ENCODE results near the gene EXOSC2. TPM values are rescaled to one million over a fixed set of nuclear protein-coding genes. Genes with fewer than 3 reads are reported as not detected.

EXOSC2 gene
- total and polyA plus RNA-seq, 2 of the 4 experiments (the other 2 are of a cell fraction) = 27.0 to 48.6 TPM

DNA sequence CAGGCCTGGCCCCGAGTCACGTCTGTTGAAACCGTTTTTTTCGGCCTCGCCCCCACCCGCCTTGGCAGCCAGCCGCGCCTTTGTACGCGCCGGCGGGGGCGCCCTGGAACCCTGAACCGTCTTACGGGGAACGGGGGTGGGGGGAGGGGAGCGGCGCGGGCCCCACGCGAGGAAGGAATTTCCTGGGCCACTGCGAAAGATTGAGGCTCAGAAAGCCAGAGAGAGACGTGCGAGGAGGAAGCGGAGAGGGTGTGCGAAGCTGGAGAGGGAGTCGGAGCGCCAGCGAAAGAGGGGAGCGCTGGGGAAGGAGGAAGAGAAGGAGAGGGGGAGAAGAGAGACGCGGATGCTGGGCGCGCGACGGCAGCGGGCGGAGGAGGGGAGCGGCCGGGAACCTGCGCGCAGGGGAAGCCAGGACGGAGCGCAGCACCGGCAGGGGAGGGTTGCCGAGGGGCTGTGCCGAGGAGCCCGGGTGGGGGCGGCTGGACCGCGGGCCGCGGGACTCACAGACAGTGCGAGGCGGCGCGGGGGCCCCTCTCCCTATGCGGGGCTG lies 33.8 kb upstream of the EXOSC2 start:
- Histone ChIP-seq H2AFZ (replicated peaks; ENCODE audit: low read length, poor library complexity) (peak overlapping the region; percentile 77), H3K56ac (ENCODE audit: extremely low read depth, insufficient read depth, low read length) (no peak overlapping the region), H2AK5ac (ENCODE audit: low read depth, low read length) (no peak overlapping the region), H3K4ac (ENCODE audit: low read depth, low read length) (no peak overlapping the region), H2BK20ac (ENCODE audit: low read depth, low read length) (no peak overlapping the region), H3K9me1 (ENCODE audit: insufficient read depth, low read length) (no peaks in the 10 kb centered on the region), H3K27me3 (ENCODE audit: control insufficient read depth, insufficient read depth, low read length) (peaks cover 97% of the 10 kb centered on the region), H4K8ac (ENCODE audit: low read depth in 2 of 2, low read length in 2 of 2) (no peak overlapping the region), H2BK120ac (ENCODE audit: low read depth, low read length) (no peak overlapping the region), H2AK9ac (replicated peaks; ENCODE audit: low read depth, low read length, poor library complexity) (no peak overlapping the region), H3K9ac (ENCODE audit: low read depth, low read length) (no peak overlapping the region), H4K91ac (ENCODE audit: insufficient read depth, low read depth, low read length) (no peak overlapping the region), H3K4me1 (ENCODE audit: control insufficient read depth, insufficient read depth, low read length) (no peaks in the 10 kb centered on the region; the same call in 1 of the 2 replicates), H3K36me3 (ENCODE audit: control insufficient read depth, insufficient read depth, low read length) (no peaks in the 10 kb centered on the region), H2BK5ac (ENCODE audit: low read depth, low read length, poor library complexity, severe bottlenecking) (no peak overlapping the region), H3K14ac (replicated peaks; ENCODE audit: low read depth, low read length) (no peak overlapping the region), H3K79me1 (ENCODE audit: low read depth in 1 of 2, low read length in 2 of 2) (no peaks in the 10 kb centered on the region), H3K27ac (ENCODE audit: insufficient read depth, low read length) (no peak overlapping the region), H4K5ac (ENCODE audit: low read depth, low read length) (no peak overlapping the region), H3K18ac (ENCODE audit: low read depth, low read length) (no peak overlapping the region), H3K4me2 (ENCODE audit: low read depth, low read length) (no peak overlapping the region), H3K9me3 (ENCODE audit: control insufficient read depth, insufficient read depth, low read length) (peaks cover 7% of the 10 kb centered on the region; the same call in 1 of the 2 replicates), H3K4me3 (ENCODE audit: insufficient read depth, low read depth, low read length) (no peak overlapping the region), H2BK15ac (ENCODE audit: low read depth, low read length) (no peak overlapping the region), H3K23ac (ENCODE audit: low read depth, low read length) (no peak overlapping the region), H4K20me1 (ENCODE audit: insufficient read depth, low read length) (0 out of 2 replicates have a peak, but pooled peaks cover 3% of the 10 kb centered on the region)
- TF ChIP-seq RCOR1 (IDR thresholded peaks at IDR 0.05; ENCODE audit: insufficient replicate concordance, low read length) (no peak), POLR2A (IDR thresholded peaks at IDR 0.05; ENCODE audit: low read depth, low read length) (no peak), RFX5 (IDR thresholded peaks at IDR 0.05; ENCODE audit: low read depth, low read length) (no peak), MXI1 (IDR thresholded peaks at IDR 0.05; ENCODE audit: borderline replicate concordance, low read depth, low read length) (no peak), SMC3 (IDR thresholded peaks at IDR 0.05; ENCODE audit: low read depth, low read length) (no peak), NFE2L2 (IDR thresholded peaks at IDR 0.05; ENCODE audit: low read depth, low read length) (no peak), USF2 (IDR thresholded peaks at IDR 0.05; ENCODE audit: low read depth, low read length) (no peak), FOS (IDR thresholded peaks at IDR 0.05; ENCODE audit: low read depth, low read length) (no peak), MAZ (IDR thresholded peaks at IDR 0.05; ENCODE audit: borderline replicate concordance, low read depth, low read length) (no peak), BHLHE40 (IDR thresholded peaks at IDR 0.05; ENCODE audit: low read depth, low read length) (no peak), MAFK (IDR thresholded peaks at IDR 0.05; ENCODE audit: low read depth, low read length) (no peak), RAD21 (IDR thresholded peaks at IDR 0.05; ENCODE audit: low read length) (no peak), CHD1 (IDR thresholded peaks at IDR 0.05; ENCODE audit: low read depth, low read length) (no peak), CEBPB (IDR thresholded peaks at IDR 0.05; ENCODE audit: low read depth, low read length) (no peak)
- TF ChIP-seq, protein P1, sequence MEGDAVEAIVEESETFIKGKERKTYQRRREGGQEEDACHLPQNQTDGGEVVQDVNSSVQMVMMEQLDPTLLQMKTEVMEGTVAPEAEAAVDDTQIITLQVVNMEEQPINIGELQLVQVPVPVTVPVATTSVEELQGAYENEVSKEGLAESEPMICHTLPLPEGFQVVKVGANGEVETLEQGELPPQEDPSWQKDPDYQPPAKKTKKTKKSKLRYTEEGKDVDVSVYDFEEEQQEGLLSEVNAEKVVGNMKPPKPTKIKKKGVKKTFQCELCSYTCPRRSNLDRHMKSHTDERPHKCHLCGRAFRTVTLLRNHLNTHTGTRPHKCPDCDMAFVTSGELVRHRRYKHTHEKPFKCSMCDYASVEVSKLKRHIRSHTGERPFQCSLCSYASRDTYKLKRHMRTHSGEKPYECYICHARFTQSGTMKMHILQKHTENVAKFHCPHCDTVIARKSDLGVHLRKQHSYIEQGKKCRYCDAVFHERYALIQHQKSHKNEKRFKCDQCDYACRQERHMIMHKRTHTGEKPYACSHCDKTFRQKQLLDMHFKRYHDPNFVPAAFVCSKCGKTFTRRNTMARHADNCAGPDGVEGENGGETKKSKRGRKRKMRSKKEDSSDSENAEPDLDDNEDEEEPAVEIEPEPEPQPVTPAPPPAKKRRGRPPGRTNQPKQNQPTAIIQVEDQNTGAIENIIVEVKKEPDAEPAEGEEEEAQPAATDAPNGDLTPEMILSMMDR (conservative IDR thresholded peaks at IDR 0.05; ENCODE audit: low read depth, low read length) = no peak
- TF ChIP-seq, protein P2, sequence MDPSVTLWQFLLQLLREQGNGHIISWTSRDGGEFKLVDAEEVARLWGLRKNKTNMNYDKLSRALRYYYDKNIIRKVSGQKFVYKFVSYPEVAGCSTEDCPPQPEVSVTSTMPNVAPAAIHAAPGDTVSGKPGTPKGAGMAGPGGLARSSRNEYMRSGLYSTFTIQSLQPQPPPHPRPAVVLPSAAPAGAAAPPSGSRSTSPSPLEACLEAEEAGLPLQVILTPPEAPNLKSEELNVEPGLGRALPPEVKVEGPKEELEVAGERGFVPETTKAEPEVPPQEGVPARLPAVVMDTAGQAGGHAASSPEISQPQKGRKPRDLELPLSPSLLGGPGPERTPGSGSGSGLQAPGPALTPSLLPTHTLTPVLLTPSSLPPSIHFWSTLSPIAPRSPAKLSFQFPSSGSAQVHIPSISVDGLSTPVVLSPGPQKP (IDR thresholded peaks at IDR 0.05; ENCODE audit: borderline replicate concordance, low read depth, low read length) = no peak
- intact Hi-C loops (cut with micrococcal nuclease) (no loop called here), in situ Hi-C loops (cut with MboI; ENCODE audit: low sequenced_read_pairs) (loop anchor here (25.0 kb wide), 1 partner anchor 547 kb away; no protein-coding TSS in a partner anchor), dilution Hi-C loops (cut with HindIII; ENCODE audit: low sequenced_read_pairs, unreplicated experiment) (no loop called here)
- CTCF ChIA-PET = no interaction called here
- DNase-seq = no peak
- no peak for ATAC-seq (ENCODE audit: low read depth)
- BruUV-seq (replicated peaks) = no TSS peak
- 2% methylated on average over 47 of the region's 58 CpGs; no CpG with 5 or more reads in 1 of the 2 experiments for WGBS, 2 experiments (ENCODE audit: extremely low coverage in 2 of 2, insufficient read length in 1 of 2)
- POLR2A ChIA-PET (ENCODE audit: unreplicated experiment) = no interaction called here
